22Rv1 (cell line): Measurements from ENCODE around the gene SH3RF3.

Source experiments
- ZFX ChIP-seq: fragments of 450-650 bp; IDR thresholded peaks from 2 replicates; pipeline ENCODE4 v1.6.1; 2017; ENCODE audit warnings: antibody characterized with exemption, borderline replicate concordance
- TF ChIP-seq, protein P1 (sequence below): fragments of 450-650 bp; IDR thresholded peaks from 2 replicates; pipeline ENCODE4 v1.5.1; 2017; ENCODE audit warnings: mild to moderate bottlenecking

- TF ChIP-seq, protein P1, sequence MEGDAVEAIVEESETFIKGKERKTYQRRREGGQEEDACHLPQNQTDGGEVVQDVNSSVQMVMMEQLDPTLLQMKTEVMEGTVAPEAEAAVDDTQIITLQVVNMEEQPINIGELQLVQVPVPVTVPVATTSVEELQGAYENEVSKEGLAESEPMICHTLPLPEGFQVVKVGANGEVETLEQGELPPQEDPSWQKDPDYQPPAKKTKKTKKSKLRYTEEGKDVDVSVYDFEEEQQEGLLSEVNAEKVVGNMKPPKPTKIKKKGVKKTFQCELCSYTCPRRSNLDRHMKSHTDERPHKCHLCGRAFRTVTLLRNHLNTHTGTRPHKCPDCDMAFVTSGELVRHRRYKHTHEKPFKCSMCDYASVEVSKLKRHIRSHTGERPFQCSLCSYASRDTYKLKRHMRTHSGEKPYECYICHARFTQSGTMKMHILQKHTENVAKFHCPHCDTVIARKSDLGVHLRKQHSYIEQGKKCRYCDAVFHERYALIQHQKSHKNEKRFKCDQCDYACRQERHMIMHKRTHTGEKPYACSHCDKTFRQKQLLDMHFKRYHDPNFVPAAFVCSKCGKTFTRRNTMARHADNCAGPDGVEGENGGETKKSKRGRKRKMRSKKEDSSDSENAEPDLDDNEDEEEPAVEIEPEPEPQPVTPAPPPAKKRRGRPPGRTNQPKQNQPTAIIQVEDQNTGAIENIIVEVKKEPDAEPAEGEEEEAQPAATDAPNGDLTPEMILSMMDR, result no peak
- no peak for TF ChIP-seq ZFX
These were observed 308.5 kb downstream of the SH3RF3 start for GRCh38 chr2:109437325-109438090.
